HG03439 (cell line): ENCODE data around the gene ZDHHC13.

Experiments used
- ATAC-seq: cut with Tn5 transposase; IDR thresholded peaks from one replicate; pipeline ENCODE4 v1.9.1; 2021; ENCODE audit warnings: mild to moderate bottlenecking, moderate library complexity; ENCODE audit not compliant: unreplicated experiment

Gene ZDHHC13

GRCh38 chr11:19163617-19164016 is 46.6 kb downstream of the ZDHHC13 start:
- ATAC-seq = no peak

GRCh38 chr11:19164230-19164855 is 47.4 kb downstream of the ZDHHC13 start:
- ATAC-seq = no peak

- ATAC-seq = no peak
These were observed 47.9 kb downstream of the ZDHHC13 start for GRCh38 chr11:19164881-19165280.

- ATAC-seq = no peak
These were observed 51.1 kb downstream of the ZDHHC13 start for GRCh38 chr11:19168090-19168489.

- ATAC-seq = no peak
These were observed 56.2 kb downstream of the ZDHHC13 start for GRCh38 chr11:19173004-19173689.

GRCh38 chr11:19173964-19174638 is 57.1 kb downstream of the ZDHHC13 start:
- no peak for ATAC-seq

GRCh38 chr11:19176629-19177186 is 59.7 kb downstream of the ZDHHC13 start:
- no peak for ATAC-seq

GRCh38 chr11:19181531-19182261 is 64.7 kb downstream of the ZDHHC13 start:
- no peak for ATAC-seq

GRCh38 chr11:19183646-19184045 is 66.7 kb downstream of the ZDHHC13 start:
- ATAC-seq = no peak

- ATAC-seq = no peak
These were observed 68.1 kb downstream of the ZDHHC13 start for GRCh38 chr11:19185036-19185435.

- ATAC-seq = no peak
These were observed 68.6 kb downstream of the ZDHHC13 start for GRCh38 chr11:19185516-19186052.

- no peak for ATAC-seq
These were observed 70.3 kb downstream of the ZDHHC13 start for GRCh38 chr11:19187114-19187832.

- no peak for ATAC-seq
These were observed 70.9 kb downstream of the ZDHHC13 start for GRCh38 chr11:19187833-19188258.

- no peak for ATAC-seq
These were observed 74.7 kb downstream of the ZDHHC13 start for GRCh38 chr11:19191530-19192169.

- ATAC-seq = no peak
These were observed 76.9 kb downstream of the ZDHHC13 start for GRCh38 chr11:19193916-19194315.

- ATAC-seq = no peak
These were observed 77.8 kb downstream of the ZDHHC13 start for GRCh38 chr11:19194620-19195308.

- no peak for ATAC-seq
These were observed 79.5 kb downstream of the ZDHHC13 start for GRCh38 chr11:19196432-19196831.

GRCh38 chr11:19199048-19199447 is 82.1 kb downstream of the ZDHHC13 start:
- no peak for ATAC-seq

GRCh38 chr11:19199771-19200170 is 82.8 kb downstream of the ZDHHC13 start:
- ATAC-seq = no peak
